Vagina (tissue), 2 donors: Measurements from ENCODE around the gene TMEM135. TPM values are rescaled to one million over a fixed set of nuclear protein-coding genes. Genes with fewer than 3 reads are reported as not detected.

Source experiments
- DNase-seq, 2 donors: peaks; one replicate each; pipeline ENCODE4 v3.0.0-alpha.2; 2017; ENCODE audit errors: extremely low spot score in 2 of 2
- H3K27ac ChIP-seq: fragments of 200-600 bp; sonication (generic); one replicate; pipeline ENCODE4 v1.5.1; 2019
- H3K27me3 ChIP-seq: fragments of 200-600 bp; sonication (generic); one replicate; pipeline ENCODE4 v1.5.1; 2019
- H3K36me3 ChIP-seq, 2 donors: fragments of 200-600 bp; sonication (generic); one replicate each; pipeline ENCODE4 v1.5.1; 2017 to 2019
- H3K4me1 ChIP-seq: fragments of 200-600 bp; sonication (generic); one replicate; pipeline ENCODE4 v1.5.1; 2019
- H3K4me3 ChIP-seq, 2 donors: fragments of 200-600 bp; sonication (generic); 1 replicate in 1 of 2; 2 replicates in 1 of 2; pipeline ENCODE4 v1.5.1; 2016 to 2019
- H3K9me3 ChIP-seq: fragments of 200-600 bp; sonication (generic); one replicate; pipeline ENCODE4 v1.5.1; 2019
- POLR2A ChIP-seq, 2 donors: fragments of 450-650 bp; IDR thresholded peaks; one replicate each; pipeline ENCODE4 v1.6.1; 2017; ENCODE audit warnings: antibody characterized with exemption in 2 of 2, mild to moderate bottlenecking in 2 of 2, moderate library complexity in 2 of 2
- POLR2AphosphoS5 ChIP-seq, 2 donors: sonication (generic); formaldehyde crosslinking; IDR thresholded peaks; one replicate each; pipeline ENCODE4 v1.9.0; 2017; ENCODE audit warnings: antibody characterized with exemption in 2 of 2, mild to moderate bottlenecking in 2 of 2, low read depth in 1 of 2; ENCODE audit not compliant: insufficient read depth in 1 of 2
- intact Hi-C: fragments of 100-400 bp; cut with DNase I; formaldehyde crosslinking; loops from one replicate; pipeline ENCODE4 v1.15.1; 2023
- total RNA-seq: library from RNA; depleted of rRNA; stranded (reverse); fragments of >200 nt; gene quantifications from one replicate; pipeline ENCODE4 v1.2.3, GENCODE V29; 2016
- TF ChIP-seq, protein P1 (sequence below), 3 experiments: fragments of 450-650 bp in 2 of 3; fragments of 200-600 bp in 1 of 3; sonication (generic) in 1 of 3; IDR thresholded peaks; one replicate each; pipeline ENCODE4 v1.5.1; 2017 to 2019; ENCODE audit warnings: antibody characterized with exemption in 3 of 3, mild to moderate bottlenecking in 2 of 3, moderate library complexity in 2 of 3

TMEM135 gene
- total RNA-seq, 1 donor from 2014 or later, result 17.2 TPM

DNA sequence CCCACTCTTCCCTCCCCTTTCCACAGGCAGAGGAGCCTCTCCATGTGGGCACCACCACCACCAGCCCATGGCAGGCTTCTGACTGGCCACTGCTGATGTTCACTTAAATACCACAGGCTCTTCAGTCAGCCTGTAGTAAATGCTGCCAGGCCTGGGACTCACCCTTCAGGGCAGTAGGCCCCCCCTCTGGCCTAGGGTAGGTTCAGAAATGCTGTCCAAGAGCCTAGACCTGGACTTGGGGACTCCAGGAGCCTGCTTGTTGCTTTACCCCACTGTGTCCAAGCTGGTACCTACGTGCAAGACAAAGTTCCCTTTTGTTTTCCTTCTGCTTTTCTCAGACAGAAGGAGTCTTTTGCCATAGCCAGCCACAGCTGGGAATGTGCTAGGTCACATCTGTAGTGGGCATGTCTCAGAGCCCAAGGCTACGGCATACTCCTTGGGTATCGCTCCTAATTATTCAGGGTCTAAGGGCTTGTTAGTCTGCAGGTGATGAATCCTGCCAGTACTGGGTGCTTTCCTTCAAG, 38.6 kb downstream of the TMEM135 start:
- Histone ChIP-seq H3K4me1 (no peaks in the 10 kb centered on the region), H3K27me3 (no peaks in the 10 kb centered on the region), H3K4me3 (no peak overlapping the region), H3K9me3 (no peaks in the 10 kb centered on the region), H3K36me3 (peaks cover 0 to 22% of the 10 kb centered on the region in 2 donors), H3K27ac (no peak overlapping the region)
- TF ChIP-seq, protein P1, sequence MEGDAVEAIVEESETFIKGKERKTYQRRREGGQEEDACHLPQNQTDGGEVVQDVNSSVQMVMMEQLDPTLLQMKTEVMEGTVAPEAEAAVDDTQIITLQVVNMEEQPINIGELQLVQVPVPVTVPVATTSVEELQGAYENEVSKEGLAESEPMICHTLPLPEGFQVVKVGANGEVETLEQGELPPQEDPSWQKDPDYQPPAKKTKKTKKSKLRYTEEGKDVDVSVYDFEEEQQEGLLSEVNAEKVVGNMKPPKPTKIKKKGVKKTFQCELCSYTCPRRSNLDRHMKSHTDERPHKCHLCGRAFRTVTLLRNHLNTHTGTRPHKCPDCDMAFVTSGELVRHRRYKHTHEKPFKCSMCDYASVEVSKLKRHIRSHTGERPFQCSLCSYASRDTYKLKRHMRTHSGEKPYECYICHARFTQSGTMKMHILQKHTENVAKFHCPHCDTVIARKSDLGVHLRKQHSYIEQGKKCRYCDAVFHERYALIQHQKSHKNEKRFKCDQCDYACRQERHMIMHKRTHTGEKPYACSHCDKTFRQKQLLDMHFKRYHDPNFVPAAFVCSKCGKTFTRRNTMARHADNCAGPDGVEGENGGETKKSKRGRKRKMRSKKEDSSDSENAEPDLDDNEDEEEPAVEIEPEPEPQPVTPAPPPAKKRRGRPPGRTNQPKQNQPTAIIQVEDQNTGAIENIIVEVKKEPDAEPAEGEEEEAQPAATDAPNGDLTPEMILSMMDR (IDR thresholded peaks at IDR 0.05), result no peak
- TF ChIP-seq POLR2A (IDR thresholded peaks at IDR 0.05), result no peak
- no peak for TF ChIP-seq POLR2AphosphoS5 (IDR thresholded peaks at IDR 0.05; ENCODE audit: insufficient read depth in 1 of 2, low read depth in 1 of 2)
- no peak for DNase-seq
- intact Hi-C loops, result no loop called here

DNA sequence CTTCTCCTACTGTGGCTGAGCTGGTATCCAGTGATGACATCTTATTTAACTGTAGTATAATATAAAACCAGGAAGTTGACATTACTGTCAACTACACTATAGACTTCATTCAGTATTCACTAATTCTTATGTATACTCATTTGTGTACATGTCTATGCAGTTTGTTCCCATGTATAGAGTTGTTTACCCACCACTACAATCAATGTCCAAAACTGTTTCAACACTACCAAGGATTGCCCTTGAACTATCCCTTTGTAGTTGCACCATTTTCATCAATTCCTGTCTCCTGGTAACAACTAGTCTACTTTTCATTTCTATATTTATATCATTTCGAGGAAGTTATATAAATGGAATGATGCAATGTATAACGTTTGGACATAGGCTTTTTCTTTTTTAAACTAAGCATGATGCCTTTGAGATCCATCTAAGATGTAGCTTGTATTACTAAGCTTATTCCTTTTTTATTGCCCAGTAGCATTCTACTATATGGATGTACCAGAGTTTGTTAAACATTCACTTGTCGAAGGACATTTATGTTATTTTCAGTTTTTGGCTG, 39.2 kb downstream of the TMEM135 start:
- H3K9me3 ChIP-seq, result no peaks in the 10 kb centered on the region
- peaks cover 0 to 22% of the 10 kb centered on the region in 2 donors for H3K36me3 ChIP-seq
- no peaks in the 10 kb centered on the region for H3K4me1 ChIP-seq
- DNase-seq, result no peak
- H3K4me3 ChIP-seq, result no peak overlapping the region
- H3K27me3 ChIP-seq, result no peaks in the 10 kb centered on the region
- H3K27ac ChIP-seq, result no peak overlapping the region
- TF ChIP-seq POLR2A (IDR thresholded peaks at IDR 0.05) (no peak), POLR2AphosphoS5 (IDR thresholded peaks at IDR 0.05; ENCODE audit: insufficient read depth in 1 of 2, low read depth in 1 of 2) (no peak)
- TF ChIP-seq, protein P1 (IDR thresholded peaks at IDR 0.05), result no peak
- intact Hi-C loops, result no loop called here

DNA sequence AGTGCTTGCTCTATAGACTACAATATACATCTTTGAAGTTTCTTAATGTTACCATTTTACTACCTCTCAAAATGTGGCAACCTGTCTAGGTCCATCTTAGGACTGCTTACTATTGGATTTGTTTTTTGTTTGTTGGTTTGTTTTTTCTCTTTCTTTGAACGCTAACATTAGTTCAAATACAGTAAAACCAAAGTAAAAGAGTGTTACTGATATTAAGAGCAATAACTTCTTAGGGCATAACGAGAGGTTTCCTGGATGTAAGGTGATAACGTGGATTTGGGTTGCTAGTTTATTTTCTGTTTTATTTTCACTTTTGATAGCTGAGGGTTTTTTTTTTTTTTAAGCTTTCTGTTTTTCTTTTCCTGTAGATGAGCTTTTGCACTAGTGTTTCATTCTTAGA, 43.6 kb downstream of the TMEM135 start:
- Histone ChIP-seq H3K4me1 (no peaks in the 10 kb centered on the region), H3K27ac (no peak overlapping the region), H3K27me3 (no peaks in the 10 kb centered on the region), H3K36me3 (peaks cover 0 to 11% of the 10 kb centered on the region in 2 donors), H3K9me3 (no peaks in the 10 kb centered on the region), H3K4me3 (no peak overlapping the region)
- TF ChIP-seq, protein P1 (IDR thresholded peaks at IDR 0.05), result no peak
- TF ChIP-seq POLR2A (IDR thresholded peaks at IDR 0.05) (no peak), POLR2AphosphoS5 (IDR thresholded peaks at IDR 0.05; ENCODE audit: insufficient read depth in 1 of 2, low read depth in 1 of 2) (no peak)
- intact Hi-C loops, result no loop called here
- no peak for DNase-seq

DNA sequence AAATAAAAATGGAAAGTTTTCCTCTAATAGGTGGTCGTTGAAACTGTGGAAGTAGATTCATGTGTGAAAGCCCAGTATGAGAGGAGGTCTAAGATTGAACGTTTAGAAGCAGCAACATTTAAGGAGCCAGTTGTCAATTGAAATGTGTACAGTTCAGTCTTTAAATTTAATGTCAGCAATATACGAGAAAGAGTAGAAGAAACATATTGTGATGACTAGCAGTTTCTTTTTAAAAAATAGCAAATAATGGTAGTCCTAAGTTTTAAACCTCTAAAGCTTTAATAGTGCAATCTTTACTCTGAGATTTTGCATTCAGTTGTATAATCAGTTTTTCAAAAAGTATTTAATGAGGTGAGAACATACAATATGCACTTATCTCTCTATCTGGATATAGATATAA, 44.9 kb downstream of the TMEM135 start:
- DNase-seq, result no peak
- no peak for TF ChIP-seq POLR2AphosphoS5 (IDR thresholded peaks at IDR 0.05; ENCODE audit: insufficient read depth in 1 of 2, low read depth in 1 of 2)
- TF ChIP-seq POLR2A (IDR thresholded peaks at IDR 0.05), result no peak
- TF ChIP-seq, protein P1 (IDR thresholded peaks at IDR 0.05), result no peak
- intact Hi-C loops, result no loop called here
- no peaks in the 10 kb centered on the region for H3K9me3 ChIP-seq
- H3K36me3 ChIP-seq, result no peaks in the 10 kb centered on the region
- H3K4me1 ChIP-seq, result no peaks in the 10 kb centered on the region
- no peaks in the 10 kb centered on the region for H3K27me3 ChIP-seq
- H3K27ac ChIP-seq, result no peak overlapping the region
- no peak overlapping the region for H3K4me3 ChIP-seq

DNA sequence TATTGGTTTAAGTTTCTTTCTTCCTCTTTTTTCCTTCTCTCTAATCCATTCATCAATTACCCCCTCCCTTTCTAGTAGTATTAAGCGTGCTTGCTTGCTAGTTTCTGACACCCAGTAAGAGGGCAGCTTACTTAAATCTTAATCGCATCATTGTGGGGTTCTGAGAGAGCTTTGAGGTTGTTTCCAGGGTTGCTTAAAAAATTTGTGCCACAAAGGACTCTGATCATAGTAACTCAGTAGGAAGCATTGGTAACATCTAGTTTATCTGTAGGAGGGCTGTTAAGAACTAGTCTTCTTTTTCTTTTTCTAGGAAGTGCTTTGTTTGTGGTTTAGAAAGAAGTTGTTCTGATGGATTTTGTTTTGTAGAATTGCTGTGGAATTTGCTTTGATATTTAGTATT, 45.3 kb downstream of the TMEM135 start:
- Histone ChIP-seq H3K9me3 (no peaks in the 10 kb centered on the region), H3K4me1 (no peaks in the 10 kb centered on the region), H3K4me3 (no peak overlapping the region), H3K27me3 (no peaks in the 10 kb centered on the region), H3K27ac (no peak overlapping the region), H3K36me3 (no peaks in the 10 kb centered on the region)
- intact Hi-C loops, result no loop called here
- TF ChIP-seq, protein P1 (IDR thresholded peaks at IDR 0.05), result no peak
- TF ChIP-seq POLR2A (IDR thresholded peaks at IDR 0.05) (no peak), POLR2AphosphoS5 (IDR thresholded peaks at IDR 0.05; ENCODE audit: insufficient read depth in 1 of 2, low read depth in 1 of 2) (no peak)
- no peak for DNase-seq
